Measurements from ENCODE around the gene VMAC.

Gene VMAC

DNA sequence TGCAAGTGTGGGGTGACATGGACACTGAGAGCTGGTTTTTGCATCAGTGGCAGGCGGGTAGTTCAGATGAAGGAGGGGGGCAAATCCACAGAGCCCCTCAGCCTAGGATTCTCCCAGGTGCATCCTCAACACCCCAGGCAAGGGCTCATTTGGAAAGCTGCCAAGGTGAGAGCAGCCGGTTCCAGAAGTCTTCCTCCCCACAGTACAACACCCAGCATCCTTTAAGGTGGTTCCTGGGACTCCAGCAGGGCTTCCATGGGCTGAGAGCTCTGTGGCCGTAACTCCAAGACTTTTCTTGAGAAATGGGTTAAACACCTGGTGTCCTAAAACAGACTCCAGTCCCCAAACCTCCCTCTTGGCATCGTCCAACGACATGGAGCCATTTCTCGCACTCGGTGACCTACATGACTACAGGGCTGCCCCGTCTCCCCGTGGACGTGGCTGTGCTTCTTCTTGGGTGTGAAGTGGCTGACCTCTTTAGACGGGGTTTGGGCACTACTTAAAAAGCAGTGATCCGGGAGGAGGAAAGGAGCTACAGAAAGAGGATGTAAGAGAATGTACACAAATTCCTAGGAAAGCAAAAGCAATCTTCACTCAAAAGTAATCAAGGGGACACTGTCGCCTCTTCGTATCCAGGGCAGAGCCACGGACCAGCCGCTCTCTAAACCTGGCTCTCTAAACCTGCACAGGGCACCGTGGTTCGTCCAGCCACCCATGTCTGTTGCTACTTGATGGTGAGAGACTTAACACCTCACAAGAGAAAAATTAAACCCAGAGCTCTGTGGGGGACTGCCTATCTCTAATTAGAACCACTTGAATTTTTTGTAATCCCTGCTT, 47.7 kb downstream of the VMAC start:
- no peaks in the 10 kb centered on the region for H3K27me3 ChIP-seq (ENCODE audit: control insufficient read depth in 1 of 2, insufficient read depth in 2 of 2, low read length in 2 of 2)
- no peak overlapping the region for H3K4me3 ChIP-seq (ENCODE audit: low read depth in 1 of 2, low read length in 2 of 2)
- no peak overlapping the region for H3K9ac ChIP-seq (ENCODE audit: low read depth in 1 of 2, low read length in 2 of 2)
- H3K27ac ChIP-seq (ENCODE audit: low read depth, low read length), result no peak overlapping the region
- no peaks in the 10 kb centered on the region for H3K9me3 ChIP-seq (ENCODE audit: control insufficient read depth in 1 of 2, low read length in 2 of 2)
- H3K36me3 ChIP-seq (ENCODE audit: control insufficient read depth in 1 of 2, insufficient read depth in 2 of 2, low read length in 2 of 2), result peaks cover 4 to 14% of the 10 kb centered on the region in 2 donors
- peaks cover 63 to 70% of the 10 kb centered on the region in 2 donors for H3K4me1 ChIP-seq (ENCODE audit: control insufficient read depth in 1 of 2, insufficient read depth in 2 of 2, low read length in 2 of 2)

- Histone ChIP-seq H3K27me3 (ENCODE audit: control insufficient read depth in 1 of 2, insufficient read depth in 2 of 2, low read length in 2 of 2) (no peaks in the 10 kb centered on the region), H3K27ac (ENCODE audit: low read depth, low read length) (no peak overlapping the region), H3K9me3 (ENCODE audit: control insufficient read depth in 1 of 2, low read length in 2 of 2) (no peaks in the 10 kb centered on the region), H3K9ac (ENCODE audit: low read depth in 1 of 2, low read length in 2 of 2) (no peak overlapping the region), H3K36me3 (ENCODE audit: control insufficient read depth in 1 of 2, insufficient read depth in 2 of 2, low read length in 2 of 2) (peaks cover 4 to 14% of the 10 kb centered on the region in 2 donors), H3K4me3 (ENCODE audit: low read depth in 1 of 2, low read length in 2 of 2) (no peak overlapping the region), H3K4me1 (ENCODE audit: control insufficient read depth in 1 of 2, insufficient read depth in 2 of 2, low read length in 2 of 2) (peaks cover 65 to 69% of the 10 kb centered on the region in 2 donors)
Observed at GRCh38 chr19:5953030-5953589, 48.4 kb downstream of the VMAC start.

GRCh38 chr19:5953680-5954213, 49.1 kb downstream of the VMAC start:
- Histone ChIP-seq H3K4me3 (ENCODE audit: low read depth in 1 of 2, low read length in 2 of 2) (no peak overlapping the region), H3K27ac (ENCODE audit: low read depth, low read length) (no peak overlapping the region), H3K36me3 (ENCODE audit: control insufficient read depth in 1 of 2, insufficient read depth in 2 of 2, low read length in 2 of 2) (peaks cover 4 to 17% of the 10 kb centered on the region in 2 donors), H3K27me3 (ENCODE audit: control insufficient read depth in 1 of 2, insufficient read depth in 2 of 2, low read length in 2 of 2) (no peaks in the 10 kb centered on the region), H3K9ac (ENCODE audit: low read depth in 1 of 2, low read length in 2 of 2) (peak overlapping the region in 1 of 2 donors; percentile 18), H3K4me1 (ENCODE audit: control insufficient read depth in 1 of 2, insufficient read depth in 2 of 2, low read length in 2 of 2) (peaks cover 64 to 76% of the 10 kb centered on the region in 2 donors), H3K9me3 (ENCODE audit: control insufficient read depth in 1 of 2, low read length in 2 of 2) (no peaks in the 10 kb centered on the region)

- Histone ChIP-seq H3K9ac (ENCODE audit: low read depth in 1 of 2, low read length in 2 of 2) (peak overlapping the region; percentile 18), H3K27ac (ENCODE audit: low read depth, low read length) (no peak overlapping the region), H3K36me3 (ENCODE audit: control insufficient read depth in 1 of 2, insufficient read depth in 2 of 2, low read length in 2 of 2) (peaks cover 4 to 17% of the 10 kb centered on the region in 2 donors), H3K27me3 (ENCODE audit: control insufficient read depth in 1 of 2, insufficient read depth in 2 of 2, low read length in 2 of 2) (no peaks in the 10 kb centered on the region), H3K9me3 (ENCODE audit: control insufficient read depth in 1 of 2, low read length in 2 of 2) (no peaks in the 10 kb centered on the region), H3K4me1 (ENCODE audit: control insufficient read depth in 1 of 2, insufficient read depth in 2 of 2, low read length in 2 of 2) (peaks cover 59 to 77% of the 10 kb centered on the region in 2 donors), H3K4me3 (ENCODE audit: low read depth in 1 of 2, low read length in 2 of 2) (no peak overlapping the region)
Observed at GRCh38 chr19:5954293-5954692, 49.6 kb downstream of the VMAC start.

DNA sequence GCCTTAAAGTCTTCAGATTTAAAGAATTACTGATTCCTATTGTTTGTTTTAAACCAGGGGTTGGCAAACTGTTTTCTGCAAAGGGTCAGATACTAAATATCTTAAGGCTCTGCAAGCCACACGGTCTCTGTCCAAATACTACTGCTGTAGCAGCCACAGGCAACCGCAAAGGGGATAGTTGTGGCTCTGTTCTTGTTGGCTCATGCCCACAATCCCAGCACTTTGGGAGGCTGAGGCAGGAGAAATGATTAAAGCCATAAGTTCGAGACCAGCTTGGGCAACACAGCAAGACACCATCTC, 50.9 kb downstream of the VMAC start:
- H3K4me1 ChIP-seq (ENCODE audit: control insufficient read depth in 1 of 2, insufficient read depth in 2 of 2, low read length in 2 of 2), result peaks cover 58 to 77% of the 10 kb centered on the region in 2 donors
- no peak overlapping the region for H3K9ac ChIP-seq (ENCODE audit: low read depth in 1 of 2, low read length in 2 of 2)
- no peak overlapping the region for H3K4me3 ChIP-seq (ENCODE audit: low read depth in 1 of 2, low read length in 2 of 2)
- H3K27ac ChIP-seq (ENCODE audit: low read depth, low read length), result no peak overlapping the region
- H3K36me3 ChIP-seq (ENCODE audit: control insufficient read depth in 1 of 2, insufficient read depth in 2 of 2, low read length in 2 of 2), result peaks cover 0 to 7% of the 10 kb centered on the region in 2 donors
- no peaks in the 10 kb centered on the region for H3K9me3 ChIP-seq (ENCODE audit: control insufficient read depth in 1 of 2, low read length in 2 of 2)
- no peaks in the 10 kb centered on the region for H3K27me3 ChIP-seq (ENCODE audit: control insufficient read depth in 1 of 2, insufficient read depth in 2 of 2, low read length in 2 of 2)

GRCh38 chr19:5956323-5956722, 51.7 kb downstream of the VMAC start:
- Histone ChIP-seq H3K27ac (ENCODE audit: low read depth, low read length) (no peak overlapping the region), H3K9ac (ENCODE audit: low read depth in 1 of 2, low read length in 2 of 2) (no peak overlapping the region)

GRCh38 chr19:5956728-5957127, 52.1 kb downstream of the VMAC start:
- peaks cover 0 to 7% of the 10 kb centered on the region in 2 donors for H3K36me3 ChIP-seq (ENCODE audit: control insufficient read depth in 1 of 2, insufficient read depth in 2 of 2, low read length in 2 of 2)
- H3K4me3 ChIP-seq (ENCODE audit: low read depth in 1 of 2, low read length in 2 of 2), result no peak overlapping the region
- peaks cover 52 to 73% of the 10 kb centered on the region in 2 donors for H3K4me1 ChIP-seq (ENCODE audit: control insufficient read depth in 1 of 2, insufficient read depth in 2 of 2, low read length in 2 of 2)
- no peak overlapping the region for H3K27ac ChIP-seq (ENCODE audit: low read depth, low read length)
- no peaks in the 10 kb centered on the region for H3K9me3 ChIP-seq (ENCODE audit: control insufficient read depth in 1 of 2, low read length in 2 of 2)
- H3K27me3 ChIP-seq (ENCODE audit: control insufficient read depth in 1 of 2, insufficient read depth in 2 of 2, low read length in 2 of 2), result no peaks in the 10 kb centered on the region
- no peak overlapping the region for H3K9ac ChIP-seq (ENCODE audit: low read depth in 1 of 2, low read length in 2 of 2)

More at GRCh38 chr19:5956323-5956722, 51.7 kb downstream of the VMAC start:
- no peak overlapping the region for H3K4me3 ChIP-seq (ENCODE audit: low read depth in 1 of 2, low read length in 2 of 2)
- no peaks in the 10 kb centered on the region for H3K9me3 ChIP-seq (ENCODE audit: control insufficient read depth in 1 of 2, low read length in 2 of 2)
- H3K36me3 ChIP-seq (ENCODE audit: control insufficient read depth in 1 of 2, insufficient read depth in 2 of 2, low read length in 2 of 2), result peaks cover 0 to 7% of the 10 kb centered on the region in 2 donors
- no peaks in the 10 kb centered on the region for H3K27me3 ChIP-seq (ENCODE audit: control insufficient read depth in 1 of 2, insufficient read depth in 2 of 2, low read length in 2 of 2)
- peaks cover 54 to 73% of the 10 kb centered on the region in 2 donors for H3K4me1 ChIP-seq (ENCODE audit: control insufficient read depth in 1 of 2, insufficient read depth in 2 of 2, low read length in 2 of 2)

- Histone ChIP-seq H3K4me1 (ENCODE audit: control insufficient read depth in 1 of 2, insufficient read depth in 2 of 2, low read length in 2 of 2) (peaks cover 52 to 73% of the 10 kb centered on the region in 2 donors), H3K9ac (ENCODE audit: low read depth in 1 of 2, low read length in 2 of 2) (no peak overlapping the region), H3K27me3 (ENCODE audit: control insufficient read depth in 1 of 2, insufficient read depth in 2 of 2, low read length in 2 of 2) (no peaks in the 10 kb centered on the region), H3K27ac (ENCODE audit: low read depth, low read length) (no peak overlapping the region), H3K4me3 (ENCODE audit: low read depth in 1 of 2, low read length in 2 of 2) (no peak overlapping the region), H3K9me3 (ENCODE audit: control insufficient read depth in 1 of 2, low read length in 2 of 2) (no peaks in the 10 kb centered on the region), H3K36me3 (ENCODE audit: control insufficient read depth in 1 of 2, insufficient read depth in 2 of 2, low read length in 2 of 2) (peaks cover 0 to 4% of the 10 kb centered on the region in 2 donors)
Observed at GRCh38 chr19:5957170-5957569, 52.5 kb downstream of the VMAC start.

- no peak overlapping the region for H3K9ac ChIP-seq (ENCODE audit: low read depth in 1 of 2, low read length in 2 of 2)
- H3K4me1 ChIP-seq (ENCODE audit: control insufficient read depth in 1 of 2, insufficient read depth in 2 of 2, low read length in 2 of 2), result peaks cover 51 to 73% of the 10 kb centered on the region in 2 donors
- no peak overlapping the region for H3K27ac ChIP-seq (ENCODE audit: low read depth, low read length)
- no peaks in the 10 kb centered on the region for H3K9me3 ChIP-seq (ENCODE audit: control insufficient read depth in 1 of 2, low read length in 2 of 2)
- H3K4me3 ChIP-seq (ENCODE audit: low read depth in 1 of 2, low read length in 2 of 2), result no peak overlapping the region
- H3K27me3 ChIP-seq (ENCODE audit: control insufficient read depth in 1 of 2, insufficient read depth in 2 of 2, low read length in 2 of 2), result no peaks in the 10 kb centered on the region
- peaks cover 0 to 3% of the 10 kb centered on the region in 2 donors for H3K36me3 ChIP-seq (ENCODE audit: control insufficient read depth in 1 of 2, insufficient read depth in 2 of 2, low read length in 2 of 2)
Observed at GRCh38 chr19:5958074-5958850, 53.6 kb downstream of the VMAC start.

GRCh38 chr19:5958851-5959122, 54.1 kb downstream of the VMAC start:
- Histone ChIP-seq H3K4me3 (ENCODE audit: low read depth in 1 of 2, low read length in 2 of 2) (no peak overlapping the region), H3K9me3 (ENCODE audit: control insufficient read depth in 1 of 2, low read length in 2 of 2) (no peaks in the 10 kb centered on the region), H3K27ac (ENCODE audit: low read depth, low read length) (no peak overlapping the region), H3K4me1 (ENCODE audit: control insufficient read depth in 1 of 2, insufficient read depth in 2 of 2, low read length in 2 of 2) (peaks cover 45 to 74% of the 10 kb centered on the region in 2 donors), H3K27me3 (ENCODE audit: control insufficient read depth in 1 of 2, insufficient read depth in 2 of 2, low read length in 2 of 2) (no peaks in the 10 kb centered on the region), H3K36me3 (ENCODE audit: control insufficient read depth in 1 of 2, insufficient read depth in 2 of 2, low read length in 2 of 2) (peaks cover 0 to 3% of the 10 kb centered on the region in 2 donors), H3K9ac (ENCODE audit: low read depth in 1 of 2, low read length in 2 of 2) (no peak overlapping the region)

Measured in duodenal mucosa (tissue), 2 donors.